ENCODE results near the gene SND1. TPM values are rescaled to one million over a fixed set of nuclear protein-coding genes. Genes with fewer than 3 reads are reported as not detected.
A peak's percentile ranks its signal among the peaks of the same experiment; 100 is the strongest.

The SND1 gene
- total and polyA plus RNA-seq, 2 donors (not counting 1 experiment from before 2014, with no cell fraction given) = 44.4 to 165 TPM

DNA sequence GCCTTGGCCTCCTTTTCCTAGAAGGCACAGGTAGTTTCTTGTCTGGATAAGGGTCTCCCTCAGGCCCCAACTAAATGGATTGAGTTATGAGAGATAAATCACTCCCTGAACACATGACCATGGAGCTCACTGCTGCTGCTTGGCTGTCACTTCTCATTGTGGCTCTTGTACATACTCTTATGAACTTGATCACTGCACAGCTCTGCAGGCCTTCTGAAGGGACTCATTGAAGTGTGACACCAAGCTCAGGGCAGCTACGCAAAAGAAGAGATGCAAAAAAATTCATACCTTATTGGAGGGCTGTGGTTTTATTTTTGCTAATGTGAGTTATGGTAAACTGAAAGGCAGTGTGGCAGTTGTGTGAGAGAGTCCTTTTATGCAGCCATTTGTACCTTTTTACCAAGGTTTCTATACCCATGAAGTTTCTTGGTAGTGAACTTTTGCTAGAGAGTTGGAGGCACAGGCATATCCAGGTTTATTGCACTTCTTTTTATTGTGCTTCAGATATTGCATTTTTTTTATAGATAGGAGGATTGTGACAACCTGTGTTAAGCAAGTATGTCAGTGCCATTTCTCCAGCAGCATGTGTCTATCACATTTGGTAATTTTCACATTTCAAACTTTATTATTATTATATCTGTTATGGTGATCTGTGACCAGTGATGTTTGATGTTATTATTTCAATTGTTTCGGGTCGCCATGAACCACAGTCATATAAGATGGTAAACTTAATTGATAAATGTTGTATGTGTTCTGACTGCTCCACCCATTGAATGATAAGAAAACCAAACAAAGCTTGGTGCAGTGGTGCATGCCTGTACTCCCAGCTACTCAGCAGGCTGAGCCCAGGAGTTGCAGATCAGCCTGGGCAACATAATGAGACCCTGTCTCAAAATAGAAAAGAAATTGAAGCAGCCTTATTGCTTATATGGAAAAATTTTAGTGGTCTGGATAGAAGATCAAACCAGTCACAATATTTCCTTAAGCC lies 278.6 kb downstream of the SND1 start:
- no CpG with 5 or more reads among the region's 3 CpGs for WGBS (ENCODE audit: insufficient coverage)
- ATAC-seq (ENCODE audit: low read depth) (peak; percentile 87), DNase-seq (peak; percentile 51)
- Histone ChIP-seq H3K36me3 (replicated peaks in 1 of 2; ENCODE audit: control extremely low read depth in 1 of 2, control insufficient read depth in 1 of 2, extremely low read depth in 1 of 2, insufficient read depth in 2 of 2, low read length in 1 of 2) (peaks cover 0 to 7% of the 10 kb centered on the region in 2 experiments), H3K79me2 (ENCODE audit: control insufficient read depth, insufficient read depth, low read length) (peaks cover 31% of the 10 kb centered on the region), H3K9ac (ENCODE audit: low read length) (peak overlapping the region; percentile 48), H4K20me1 (ENCODE audit: control insufficient read depth, insufficient read depth, low read length, poor library complexity, severe bottlenecking) (no peaks in the 10 kb centered on the region), H3K27me3 (replicated peaks in 1 of 4; ENCODE audit: control extremely low read depth in 1 of 4, control insufficient read depth in 3 of 4, insufficient read depth in 4 of 4, low read length in 3 of 4) (no peaks in the 10 kb centered on the region), H3K4me3 (ENCODE audit: control extremely low read depth in 1 of 5, extremely low read depth in 1 of 5, insufficient read depth in 1 of 5, low read depth in 2 of 5, low read length in 4 of 5) (peak overlapping the region in 4 of 5 experiments; percentile 4 to 45 (median 28)), H2AFZ (ENCODE audit: insufficient read depth, low read depth, low read length, poor library complexity, severe bottlenecking) (no peak overlapping the region), H3K9me3 (ENCODE audit: control extremely low read depth in 1 of 3, control insufficient read depth in 2 of 3, insufficient read depth in 1 of 3, low read length in 2 of 3) (no peaks in the 10 kb centered on the region), H3K4me1 (ENCODE audit: control insufficient read depth in 2 of 2, insufficient read depth in 2 of 2, low read length in 2 of 2) (peaks cover 38 to 64% of the 10 kb centered on the region in 2 donors), H3K4me2 (replicated peaks; ENCODE audit: low read depth, low read length, poor library complexity, severe bottlenecking) (peak overlapping the region; percentile 56), H3K27ac (ENCODE audit: low read length in 2 of 2) (peak overlapping the region in 1 of 2 donors; percentile 4)
- intact Hi-C loops (cut with micrococcal nuclease) = no loop called here
- Mint-ChIP-seq H3K27me3 (no peaks in the 10 kb centered on the region), H3K27ac (peak overlapping the region; percentile 74), H3K9me3 (ENCODE audit: insufficient read depth) (no peaks in the 10 kb centered on the region), H3K4me1 (peaks cover 74% of the 10 kb centered on the region), H3K4me3 (peak overlapping the region; percentile 79)
- CTCF ChIA-PET = interaction anchor here (0.6 to 1.7 kb wide), 4 partner anchors 18 to 279 kb away, joined by 3 to 6 read pairs (median 4); no protein-coding TSS in a partner anchor
- no peak for TF ChIP-seq EZH2 (IDR thresholded peaks at IDR 0.05; ENCODE audit: borderline replicate concordance, insufficient read depth, low read depth, low read length, poor library complexity, severe bottlenecking)
- TF ChIP-seq, protein P1, sequence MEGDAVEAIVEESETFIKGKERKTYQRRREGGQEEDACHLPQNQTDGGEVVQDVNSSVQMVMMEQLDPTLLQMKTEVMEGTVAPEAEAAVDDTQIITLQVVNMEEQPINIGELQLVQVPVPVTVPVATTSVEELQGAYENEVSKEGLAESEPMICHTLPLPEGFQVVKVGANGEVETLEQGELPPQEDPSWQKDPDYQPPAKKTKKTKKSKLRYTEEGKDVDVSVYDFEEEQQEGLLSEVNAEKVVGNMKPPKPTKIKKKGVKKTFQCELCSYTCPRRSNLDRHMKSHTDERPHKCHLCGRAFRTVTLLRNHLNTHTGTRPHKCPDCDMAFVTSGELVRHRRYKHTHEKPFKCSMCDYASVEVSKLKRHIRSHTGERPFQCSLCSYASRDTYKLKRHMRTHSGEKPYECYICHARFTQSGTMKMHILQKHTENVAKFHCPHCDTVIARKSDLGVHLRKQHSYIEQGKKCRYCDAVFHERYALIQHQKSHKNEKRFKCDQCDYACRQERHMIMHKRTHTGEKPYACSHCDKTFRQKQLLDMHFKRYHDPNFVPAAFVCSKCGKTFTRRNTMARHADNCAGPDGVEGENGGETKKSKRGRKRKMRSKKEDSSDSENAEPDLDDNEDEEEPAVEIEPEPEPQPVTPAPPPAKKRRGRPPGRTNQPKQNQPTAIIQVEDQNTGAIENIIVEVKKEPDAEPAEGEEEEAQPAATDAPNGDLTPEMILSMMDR (IDR thresholded peaks at IDR 0.05) = no peak
- POLR2A ChIA-PET = interaction anchor here (0.6 kb wide), 1 partner anchor 447 kb away, joined by 3 read pairs; no protein-coding TSS in a partner anchor

DNA sequence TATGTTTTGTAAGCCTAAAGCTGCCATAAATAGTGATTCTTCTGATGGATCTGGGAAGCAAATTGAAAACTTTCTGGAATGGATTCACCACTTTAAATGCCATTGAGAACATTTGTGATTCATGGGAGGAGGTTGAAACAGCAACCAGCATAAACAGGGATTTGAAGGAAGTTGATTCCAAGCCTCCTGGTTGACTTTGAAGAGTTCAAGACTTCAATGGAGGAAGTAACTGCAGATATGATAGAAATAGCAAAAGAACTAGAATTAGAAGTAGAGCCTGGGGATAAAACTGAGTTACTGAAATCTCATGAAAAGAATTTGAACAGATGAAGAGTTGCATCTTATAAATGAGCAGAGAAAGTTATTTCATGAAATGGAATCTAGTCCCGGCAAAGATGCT lies 280.1 kb downstream of the SND1 start:
- Histone ChIP-seq H3K4me1 (ENCODE audit: control insufficient read depth in 2 of 2, insufficient read depth in 2 of 2, low read length in 2 of 2) (peaks cover 34 to 63% of the 10 kb centered on the region in 2 donors), H4K20me1 (ENCODE audit: control insufficient read depth, insufficient read depth, low read length, poor library complexity, severe bottlenecking) (no peaks in the 10 kb centered on the region), H3K27me3 (replicated peaks in 1 of 4; ENCODE audit: control extremely low read depth in 1 of 4, control insufficient read depth in 3 of 4, insufficient read depth in 4 of 4, low read length in 3 of 4) (no peaks in the 10 kb centered on the region), H2AFZ (ENCODE audit: insufficient read depth, low read depth, low read length, poor library complexity, severe bottlenecking) (no peak overlapping the region), H3K9me3 (ENCODE audit: control extremely low read depth in 1 of 3, control insufficient read depth in 2 of 3, insufficient read depth in 1 of 3, low read length in 2 of 3) (no peaks in the 10 kb centered on the region), H3K79me2 (ENCODE audit: control insufficient read depth, insufficient read depth, low read length) (peaks cover 28% of the 10 kb centered on the region), H3K4me3 (ENCODE audit: control extremely low read depth in 1 of 5, extremely low read depth in 1 of 5, insufficient read depth in 1 of 5, low read depth in 2 of 5, low read length in 4 of 5) (no peak overlapping the region), H3K9ac (ENCODE audit: low read length) (no peak overlapping the region), H3K4me2 (replicated peaks; ENCODE audit: low read depth, low read length, poor library complexity, severe bottlenecking) (no peak overlapping the region), H3K36me3 (replicated peaks in 1 of 2; ENCODE audit: control extremely low read depth in 1 of 2, control insufficient read depth in 1 of 2, extremely low read depth in 1 of 2, insufficient read depth in 2 of 2, low read length in 1 of 2) (peaks cover 0 to 11% of the 10 kb centered on the region in 2 experiments), H3K27ac (ENCODE audit: low read length in 2 of 2) (no peak overlapping the region)
- POLR2A ChIA-PET = no interaction called here
- CTCF ChIA-PET = no interaction called here
- WGBS (ENCODE audit: insufficient coverage) = no CpG with 5 or more reads among the region's 1 CpG
- no peak overlapping the region for H3K27ac Mint-ChIP-seq
- H3K9me3 Mint-ChIP-seq (ENCODE audit: insufficient read depth) = no peaks in the 10 kb centered on the region
- intact Hi-C loops (cut with micrococcal nuclease) = no loop called here
- H3K4me1 Mint-ChIP-seq = peaks cover 76% of the 10 kb centered on the region
- H3K4me3 Mint-ChIP-seq = no peak overlapping the region
- no peak for ATAC-seq (ENCODE audit: low read depth)
- no peak for DNase-seq
- no peaks in the 10 kb centered on the region for H3K27me3 Mint-ChIP-seq
- TF ChIP-seq, protein P1 (IDR thresholded peaks at IDR 0.05) = no peak

Measured in B cell (primary cell).